Measurements from ENCODE around the gene EFNA4.

The EFNA4 gene

GRCh38 chr1:155051777-155052398 is 11.7 kb upstream of the EFNA4 start:
- peak; percentile 54 for DNase-seq (ENCODE audit: low read depth, low spot score)

- peak; percentile 30 for DNase-seq (ENCODE audit: low read depth, low spot score)
Measured at GRCh38 chr1:155052439-155053395, 10.8 kb upstream of the EFNA4 start.

GRCh38 chr1:155053531-155054105 is 9.9 kb upstream of the EFNA4 start:
- no peak for DNase-seq (ENCODE audit: low read depth, low spot score)

DNA sequence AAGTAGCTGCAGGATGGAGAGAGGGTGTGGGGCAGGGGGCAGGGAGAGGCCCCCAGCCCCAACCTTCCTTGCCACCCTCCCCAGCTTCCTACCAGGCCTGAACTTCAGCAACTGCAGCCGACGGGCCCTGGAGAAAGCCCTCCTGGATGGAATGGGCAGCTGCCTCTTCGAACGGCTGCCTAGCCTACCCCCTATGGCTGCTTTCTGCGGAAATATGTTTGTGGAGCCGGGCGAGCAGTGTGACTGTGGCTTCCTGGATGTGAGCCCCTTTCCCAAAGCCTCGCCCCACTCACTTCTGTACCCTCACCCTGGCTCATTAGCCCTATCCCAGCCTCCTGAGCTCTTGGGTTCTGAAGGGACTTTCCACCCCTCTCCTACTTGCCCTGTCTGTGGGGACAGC is 6.4 kb upstream of the EFNA4 start:
- no peak for DNase-seq (ENCODE audit: low read depth, low spot score)

DNA sequence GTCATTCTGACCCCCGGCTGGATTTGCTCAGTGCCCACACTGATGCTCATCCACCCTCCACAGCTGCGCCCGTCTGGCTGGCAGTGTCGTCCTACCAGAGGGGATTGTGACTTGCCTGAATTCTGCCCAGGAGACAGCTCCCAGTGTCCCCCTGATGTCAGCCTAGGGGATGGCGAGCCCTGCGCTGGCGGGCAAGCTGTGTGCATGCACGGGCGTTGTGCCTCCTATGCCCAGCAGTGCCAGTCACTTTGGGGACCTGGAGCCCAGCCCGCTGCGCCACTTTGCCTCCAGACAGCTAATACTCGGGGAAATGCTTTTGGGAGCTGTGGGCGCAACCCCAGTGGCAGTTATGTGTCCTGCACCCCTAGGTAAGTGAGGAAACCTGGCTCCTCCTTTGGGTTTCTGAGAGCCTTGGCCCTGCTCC is 5.7 kb upstream of the EFNA4 start:
- no peak for DNase-seq (ENCODE audit: low read depth, low spot score)

- DNase-seq (ENCODE audit: low read depth, low spot score) = no peak
Measured at GRCh38 chr1:155060736-155061135, 2.8 kb upstream of the EFNA4 start.

DNA sequence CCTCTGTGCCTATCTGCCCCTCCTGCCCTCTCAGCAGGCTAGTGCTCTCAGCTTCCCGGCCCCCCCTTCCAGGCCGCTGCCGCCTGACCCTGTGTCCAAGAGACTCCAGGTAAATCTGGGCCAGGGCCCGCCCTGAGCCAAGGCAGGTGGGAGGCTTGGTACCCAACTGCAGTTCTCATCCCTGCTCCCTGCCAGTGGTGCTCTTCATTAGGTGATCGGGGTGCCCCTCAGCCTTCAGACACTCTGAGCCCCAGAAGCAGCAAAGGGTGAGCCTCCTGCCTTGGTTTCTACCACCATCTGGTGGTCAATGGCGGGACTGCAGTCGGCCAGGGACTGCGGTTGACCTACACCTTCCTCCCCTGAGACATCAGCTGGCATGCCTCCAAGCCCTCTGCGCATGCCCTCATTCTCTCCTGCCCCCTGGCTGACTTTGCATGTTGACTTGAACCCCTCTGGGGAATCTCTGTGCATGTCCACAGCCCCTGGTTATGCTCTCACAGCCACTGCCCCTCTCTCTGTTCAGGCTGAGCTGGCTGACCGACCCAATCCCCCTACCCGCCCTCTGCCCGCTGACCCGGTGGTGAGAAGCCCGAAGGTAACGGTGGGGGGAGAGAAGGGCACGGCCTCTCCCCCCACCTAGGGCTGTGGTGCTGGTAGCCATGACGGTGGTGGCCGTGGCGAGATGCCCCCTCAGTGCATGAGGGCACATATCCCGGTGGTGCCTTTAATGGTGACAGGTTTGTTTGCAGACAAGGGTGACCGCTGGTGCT is 2.0 kb upstream of the EFNA4 start:
- DNase-seq (ENCODE audit: low read depth, low spot score) = peak; percentile 90

GRCh38 chr1:155062151-155062686 is 1.3 kb upstream of the EFNA4 start:
- DNase-seq (ENCODE audit: low read depth, low spot score) = no peak

DNA sequence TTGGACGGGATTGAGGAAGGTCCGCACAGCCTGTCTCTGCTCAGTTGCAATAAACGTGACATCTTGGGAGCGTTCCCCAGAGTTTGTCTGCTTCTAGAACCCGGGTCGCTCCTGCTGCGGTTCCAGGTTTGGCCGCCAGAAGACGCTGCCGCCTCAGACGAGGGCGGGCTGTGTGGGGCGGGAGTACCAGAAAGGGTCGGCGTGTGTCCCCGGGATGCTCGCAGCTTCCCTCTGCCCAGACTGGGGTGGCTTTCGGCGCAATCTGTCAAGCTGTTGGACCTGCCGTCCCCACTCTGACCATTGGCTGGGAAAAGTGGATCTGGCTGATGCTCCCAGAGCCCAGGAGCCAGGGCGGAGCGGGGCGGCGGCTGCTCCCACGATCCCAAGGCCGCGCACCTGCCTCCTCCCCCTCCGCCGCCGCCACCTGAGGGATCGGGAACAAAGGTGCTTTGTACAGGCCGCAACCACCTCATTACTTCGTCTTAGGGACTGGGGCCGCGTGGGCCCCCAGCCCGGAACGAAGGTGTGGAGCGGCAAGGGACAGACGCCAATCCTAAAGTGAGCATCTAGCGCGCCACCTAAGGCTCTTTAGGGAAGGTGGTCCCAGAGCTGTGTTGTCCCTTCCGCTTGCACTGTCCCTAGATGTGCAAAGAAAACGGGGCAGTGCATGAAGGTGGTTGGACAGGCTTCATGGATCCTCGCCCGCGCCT is 683 bp upstream of the EFNA4 start:
- peak; percentile 81 for DNase-seq (ENCODE audit: low read depth, low spot score)

DNA sequence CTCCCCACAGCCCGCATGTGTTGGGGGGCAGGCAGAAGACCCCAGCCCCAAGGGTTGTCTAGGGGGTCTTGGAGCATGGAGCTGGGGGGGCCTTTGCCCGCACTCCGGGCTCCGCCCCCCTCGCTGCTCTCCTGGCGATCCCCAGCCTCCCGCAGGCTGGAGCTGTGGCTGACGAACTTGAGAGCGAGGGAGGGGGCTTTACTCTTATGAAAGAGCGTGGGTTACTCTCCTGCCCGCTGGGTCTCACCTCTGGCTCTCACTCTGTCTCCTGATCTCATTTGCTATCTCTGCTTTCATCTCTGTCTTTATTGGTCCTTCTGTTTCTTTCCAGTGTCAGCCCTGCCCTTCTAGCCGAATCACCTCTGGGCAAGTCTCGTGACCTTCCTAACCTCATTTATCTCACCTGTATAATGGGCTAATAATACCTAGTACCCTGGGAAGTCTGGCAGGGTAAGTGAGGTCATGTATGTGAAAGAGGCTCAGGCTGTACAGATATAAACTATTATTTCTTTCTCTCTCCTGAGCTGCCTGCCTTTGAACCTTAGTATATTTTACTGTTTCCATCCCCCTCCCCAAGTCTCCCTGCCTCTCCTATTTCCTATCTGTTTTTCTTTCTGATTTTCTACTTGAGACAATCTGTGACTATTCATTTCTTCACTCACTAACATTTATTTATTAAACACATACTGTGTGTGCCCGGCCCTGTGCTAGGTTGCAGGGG is 731 bp downstream of the EFNA4 start:
- peak; percentile 73 for DNase-seq (ENCODE audit: low read depth, low spot score)

DNA sequence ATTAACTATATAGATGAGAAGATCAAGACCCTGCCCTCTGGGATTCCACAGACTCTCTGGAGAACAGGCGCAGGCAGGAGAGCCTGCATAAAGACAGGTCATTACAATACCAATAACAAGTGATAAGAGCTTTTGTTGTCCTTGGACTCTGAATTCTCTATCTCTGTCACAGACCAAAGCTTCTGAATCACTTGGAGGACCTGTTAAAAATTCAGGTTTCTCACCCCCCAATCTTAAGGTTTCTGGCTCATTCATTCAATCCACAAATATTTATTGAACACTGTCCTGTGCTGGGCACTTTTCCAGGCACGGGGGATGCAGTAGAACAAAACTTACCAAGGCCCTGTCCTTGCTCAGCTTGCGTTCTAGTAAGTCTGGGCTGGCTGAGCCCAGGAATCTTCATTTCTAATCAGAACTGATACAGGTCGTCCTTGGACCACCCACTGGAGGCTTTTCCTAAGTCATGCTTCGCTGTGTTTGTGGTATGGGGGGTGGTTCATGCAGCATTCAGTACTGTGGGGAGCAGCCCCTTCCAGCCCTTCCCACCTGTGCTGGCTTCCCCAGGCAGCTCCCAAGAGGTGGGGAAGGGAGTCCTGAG is 1.4 kb downstream of the EFNA4 start:
- DNase-seq (ENCODE audit: low read depth, low spot score) = no peak

- DNase-seq (ENCODE audit: low read depth, low spot score) = no peak
Measured at GRCh38 chr1:155066777-155067176, 3.2 kb downstream of the EFNA4 start.

DNA sequence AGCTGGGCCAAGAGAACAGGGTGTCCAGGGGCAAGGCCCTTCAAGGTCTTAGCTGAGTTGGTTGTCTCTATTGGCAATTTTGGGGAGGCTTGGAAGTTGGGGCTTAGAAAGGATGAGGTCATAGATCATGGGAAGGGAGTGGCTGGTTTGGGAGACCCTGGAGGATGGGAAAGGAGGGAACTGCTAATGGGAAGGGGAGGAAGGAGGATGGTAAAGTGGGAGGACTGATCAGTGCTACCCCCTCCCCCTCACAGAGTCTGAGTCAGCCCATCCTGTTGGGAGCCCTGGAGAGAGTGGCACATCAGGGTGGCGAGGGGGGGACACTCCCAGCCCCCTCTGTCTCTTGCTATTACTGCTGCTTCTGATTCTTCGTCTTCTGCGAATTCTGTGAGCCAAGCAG is 5.1 kb downstream of the EFNA4 start:
- DNase-seq (ENCODE audit: low read depth, low spot score) = no peak

GRCh38 chr1:155069551-155070157 is 6.1 kb downstream of the EFNA4 start:
- no peak for DNase-seq (ENCODE audit: low read depth, low spot score)

- no peak for DNase-seq (ENCODE audit: low read depth, low spot score)
Measured at GRCh38 chr1:155070158-155070621, 6.7 kb downstream of the EFNA4 start.

- peak; percentile 84 for DNase-seq (ENCODE audit: low read depth, low spot score)
Measured at GRCh38 chr1:155070721-155071569, 7.4 kb downstream of the EFNA4 start.

DNA sequence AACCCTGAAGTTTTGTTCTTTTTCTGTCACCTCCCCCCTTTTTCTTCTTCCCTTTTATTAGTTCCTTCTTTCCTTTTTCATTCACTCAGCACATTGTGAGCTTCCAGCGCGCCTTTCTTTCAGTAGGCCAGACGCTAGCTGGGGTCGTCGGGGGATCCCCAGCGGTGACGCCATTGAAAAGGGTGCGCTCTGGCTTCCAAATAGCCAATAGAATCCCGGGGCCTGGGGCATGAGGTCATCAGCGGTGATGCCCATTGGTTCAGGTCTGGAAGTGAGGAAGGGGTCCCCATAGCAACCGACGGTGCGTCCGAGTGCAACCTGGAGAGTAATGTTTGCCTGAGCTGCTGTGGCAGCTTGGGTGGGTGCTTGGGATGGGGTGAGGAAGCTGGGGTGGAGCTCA is 8.2 kb downstream of the EFNA4 start:
- no peak for DNase-seq (ENCODE audit: low read depth, low spot score)

GRCh38 chr1:155072531-155073289 is 9.2 kb downstream of the EFNA4 start:
- no peak for DNase-seq (ENCODE audit: low read depth, low spot score)
